Karpas-422 (cell line): ENCODE measurements around the gene CDK3. TPM values are rescaled to one million over a fixed set of nuclear protein-coding genes. Genes with fewer than 3 reads are reported as not detected.

Source experiments
- DNase-seq: peaks from one replicate; pipeline ENCODE4 v3.0.0-alpha.2; 2015
- H2AFZ ChIP-seq: fragments of 200-600 bp; sonication (generic); 2 replicates; pipeline ENCODE4 v1.6.1; 2014; ENCODE audit warnings: antibody characterized with exemption, low read length, mixed read lengths
- H3K27ac ChIP-seq: fragments of 200-600 bp; sonication (generic); 2 replicates; pipeline ENCODE4 v1.5.1; 2014; ENCODE audit warnings: mild to moderate bottlenecking, low read length, moderate library complexity
- H3K27me3 ChIP-seq: fragments of 200-600 bp; sonication (generic); 2 replicates; pipeline ENCODE4 v1.6.1; 2014; ENCODE audit warnings: low read length, mixed read lengths
- H3K36me3 ChIP-seq: fragments of 200-600 bp; sonication (generic); 2 replicates; pipeline ENCODE4 v1.6.1; 2014; ENCODE audit warnings: low read length, mixed read lengths; ENCODE audit not compliant: insufficient read depth
- H3K4me1 ChIP-seq: fragments of 200-600 bp; sonication (generic); 2 replicates; pipeline ENCODE4 v1.6.1; 2014; ENCODE audit warnings: mild to moderate bottlenecking, low read length, mixed read lengths
- H3K4me2 ChIP-seq: fragments of 200-600 bp; sonication (generic); 2 replicates; pipeline ENCODE4 v1.6.1; 2014; ENCODE audit warnings: low read length, low read depth, mild to moderate bottlenecking; ENCODE audit not compliant: poor library complexity, severe bottlenecking
- H3K4me3 ChIP-seq: fragments of 200-600 bp; sonication (generic); 2 replicates; pipeline ENCODE4 v1.5.1; 2014; ENCODE audit warnings: mild to moderate bottlenecking, antibody characterized with exemption, low read length, mixed read lengths
- H3K79me2 ChIP-seq: fragments of 200-600 bp; sonication (generic); 2 replicates; pipeline ENCODE4 v1.6.1; 2014; ENCODE audit warnings: mild to moderate bottlenecking, low read length, mixed read lengths
- H3K9ac ChIP-seq: fragments of 200-600 bp; sonication (generic); 2 replicates; pipeline ENCODE4 v1.6.0; 2014; ENCODE audit warnings: low read length
- H3K9me2 ChIP-seq: fragments of 200-600 bp; sonication (generic), shearing (Covaris generic); replicated peaks from 2 replicates; pipeline ENCODE4 v1.6.0; 2014; ENCODE audit warnings: mild to moderate bottlenecking, low read length, moderate library complexity; ENCODE audit not compliant: insufficient read depth
- H3K9me3 ChIP-seq: fragments of 300-700, 200-600 bp; sonication (generic); 2 replicates; pipeline ENCODE4 v1.6.1; 2014; ENCODE audit warnings: low read length, mixed read lengths
- H4K20me1 ChIP-seq: fragments of 200-600 bp; sonication (generic); 2 replicates; pipeline ENCODE4 v1.6.1; 2014; ENCODE audit warnings: mild to moderate bottlenecking, antibody characterized with exemption, low read length, low read depth; ENCODE audit not compliant: insufficient read depth
- total RNA-seq: library from RNA; depleted of rRNA; stranded (reverse); fragments of >200 nt; shearing (Covaris generic); gene quantifications from 2 replicates; pipeline ENCODE4 v1.2.3, GENCODE V29; 2014; ENCODE audit warnings: low replicate concordance; rRNA removed

The CDK3 gene
- total RNA-seq, 1 experiment from 2014 or later, result 4.7 TPM

DNA sequence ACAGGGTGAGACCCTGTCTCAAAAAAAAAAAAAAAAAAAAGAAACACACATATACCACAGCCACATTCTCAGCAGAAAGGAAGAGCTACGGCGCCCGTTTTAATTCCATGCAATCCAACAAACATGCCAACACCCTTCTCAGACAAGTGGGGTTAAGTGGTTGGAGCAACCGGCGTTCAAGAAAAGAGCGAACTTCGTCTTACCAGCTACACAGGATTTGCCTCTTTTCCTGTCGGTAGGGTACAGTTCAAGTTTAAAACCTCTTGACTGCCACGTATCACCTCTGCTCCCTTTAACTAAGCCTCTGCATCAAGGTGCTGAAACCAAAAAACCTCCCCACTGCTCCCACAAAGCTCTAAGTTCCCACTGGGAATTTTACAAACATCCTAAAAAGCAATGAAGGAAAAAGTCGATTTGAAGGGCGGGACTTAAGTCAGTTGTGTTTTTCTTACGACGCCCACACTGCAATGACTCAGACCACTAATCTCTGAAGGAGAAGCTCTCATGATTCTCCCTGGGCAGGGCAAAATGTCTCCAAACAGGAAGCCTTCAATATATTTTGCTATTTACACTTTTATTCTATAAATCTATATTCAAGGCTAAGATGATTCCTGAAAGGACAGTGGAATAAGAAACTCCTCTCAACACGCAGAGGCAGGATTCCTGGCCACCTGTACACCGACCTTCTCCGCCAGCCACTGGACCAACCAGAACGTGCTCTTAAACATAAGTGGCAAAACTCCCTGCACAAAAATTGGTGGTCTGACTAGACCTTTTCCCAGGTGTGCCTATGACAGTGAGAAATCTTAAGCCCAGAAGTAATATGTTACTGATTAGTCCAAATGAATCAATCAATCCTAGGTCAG, 52.8 kb downstream of the CDK3 start:
- Histone ChIP-seq H3K27me3 (no peaks in the 10 kb centered on the region), H3K79me2 (no peaks in the 10 kb centered on the region), H3K27ac (no peak overlapping the region), H3K9ac (no peak overlapping the region), H3K9me3 (no peaks in the 10 kb centered on the region), H4K20me1 (no peaks in the 10 kb centered on the region), H2AFZ (no peak overlapping the region), H3K9me2 (no peaks in the 10 kb centered on the region), H3K36me3 (peaks cover 13% of the 10 kb centered on the region; the same call in 1 of the 2 replicates), H3K4me2 (no peak overlapping the region), H3K4me3 (no peak overlapping the region), H3K4me1 (peaks cover 2% of the 10 kb centered on the region)
- DNase-seq, result no peak

- H4K20me1 ChIP-seq, result no peaks in the 10 kb centered on the region
- H3K4me1 ChIP-seq, result no peaks in the 10 kb centered on the region
- no peak overlapping the region for H3K4me3 ChIP-seq
- no peaks in the 10 kb centered on the region for H3K79me2 ChIP-seq
- H3K36me3 ChIP-seq, result peaks cover 15% of the 10 kb centered on the region; the same call in 1 of the 2 replicates
- no peaks in the 10 kb centered on the region for H3K9me2 ChIP-seq
- no peaks in the 10 kb centered on the region for H3K9me3 ChIP-seq
- no peak overlapping the region for H2AFZ ChIP-seq
- H3K27ac ChIP-seq, result no peak overlapping the region
- DNase-seq, result no peak
- no peak overlapping the region for H3K4me2 ChIP-seq
- H3K9ac ChIP-seq, result no peak overlapping the region
- no peaks in the 10 kb centered on the region for H3K27me3 ChIP-seq
Observed at GRCh38 chr17:76054112-76054476, 53.4 kb downstream of the CDK3 start.

Other genes with a start within 250 kb of the CDK3 start
- 23.9 and 28.3 TPM in 2 replicates for gene GALK1, start 235.7 kb upstream of the CDK3 start, total RNA-seq
- gene UNK, start 216.0 kb upstream of the CDK3 start, total RNA-seq, result 22.9 and 49.0 TPM in 2 replicates
- gene UNC13D, start 156.5 kb upstream of the CDK3 start, total RNA-seq, result 30.9 and 52.5 TPM in 2 replicates
- gene WBP2, start 145.5 kb upstream of the CDK3 start, total RNA-seq, result 27.9 and 42.7 TPM in 2 replicates
- gene TRIM47, start 122.3 kb upstream of the CDK3 start, total RNA-seq, result 7.9 and 16.4 TPM in 2 replicates
- gene TRIM65, start 103.9 kb upstream of the CDK3 start, total RNA-seq, result 18.4 and 39.5 TPM in 2 replicates
- gene MRPL38, start 96.0 kb upstream of the CDK3 start, total RNA-seq, result 33.5 and 42.7 TPM in 2 replicates
- 13.5 and 37.0 TPM in 2 replicates for gene FBF1, start 59.8 kb upstream of the CDK3 start, total RNA-seq
- gene ACOX1, start 21.7 kb upstream of the CDK3 start, total RNA-seq, result 18.2 and 22.5 TPM in 2 replicates
- 5.7 and 23.0 TPM in 2 replicates for gene TEN1, start 21.6 kb upstream of the CDK3 start, total RNA-seq
- gene EVPL, start 26.5 kb downstream of the CDK3 start, total RNA-seq, result 0.07 and 0.29 TPM in 2 replicates
- gene SRP68, start 71.7 kb downstream of the CDK3 start, total RNA-seq, result 12.0 and 18.4 TPM in 2 replicates
- not detected in 2 replicates for gene GALR2, start 73.9 kb downstream of the CDK3 start, total RNA-seq
- not detected in 2 replicates for gene ZACN, start 78.3 kb downstream of the CDK3 start, total RNA-seq
- gene EXOC7, start 102.9 kb downstream of the CDK3 start, total RNA-seq, result 55.4 and 69.0 TPM in 2 replicates
- gene FOXJ1, start 140.4 kb downstream of the CDK3 start, total RNA-seq, result not detected in 2 replicates
- gene RNF157, start 239.6 kb downstream of the CDK3 start, total RNA-seq, result not detected in 2 replicates